Vagina (tissue), 2 donors: Measurements from ENCODE around the gene MYO3B.

Source experiments
- POLR2AphosphoS5 ChIP-seq, 2 donors: sonication (generic); formaldehyde crosslinking; IDR thresholded peaks; one replicate each; pipeline ENCODE4 v1.9.0; 2017; ENCODE audit warnings: antibody characterized with exemption in 2 of 2, mild to moderate bottlenecking in 2 of 2, low read depth in 1 of 2; ENCODE audit not compliant: insufficient read depth in 1 of 2
- TF ChIP-seq, protein P1 (sequence below), 3 experiments: fragments of 450-650 bp in 2 of 3; fragments of 200-600 bp in 1 of 3; sonication (generic) in 1 of 3; IDR thresholded peaks; one replicate each; pipeline ENCODE4 v1.5.1; 2017 to 2019; ENCODE audit warnings: antibody characterized with exemption in 3 of 3, mild to moderate bottlenecking in 2 of 3, moderate library complexity in 2 of 3

DNA sequence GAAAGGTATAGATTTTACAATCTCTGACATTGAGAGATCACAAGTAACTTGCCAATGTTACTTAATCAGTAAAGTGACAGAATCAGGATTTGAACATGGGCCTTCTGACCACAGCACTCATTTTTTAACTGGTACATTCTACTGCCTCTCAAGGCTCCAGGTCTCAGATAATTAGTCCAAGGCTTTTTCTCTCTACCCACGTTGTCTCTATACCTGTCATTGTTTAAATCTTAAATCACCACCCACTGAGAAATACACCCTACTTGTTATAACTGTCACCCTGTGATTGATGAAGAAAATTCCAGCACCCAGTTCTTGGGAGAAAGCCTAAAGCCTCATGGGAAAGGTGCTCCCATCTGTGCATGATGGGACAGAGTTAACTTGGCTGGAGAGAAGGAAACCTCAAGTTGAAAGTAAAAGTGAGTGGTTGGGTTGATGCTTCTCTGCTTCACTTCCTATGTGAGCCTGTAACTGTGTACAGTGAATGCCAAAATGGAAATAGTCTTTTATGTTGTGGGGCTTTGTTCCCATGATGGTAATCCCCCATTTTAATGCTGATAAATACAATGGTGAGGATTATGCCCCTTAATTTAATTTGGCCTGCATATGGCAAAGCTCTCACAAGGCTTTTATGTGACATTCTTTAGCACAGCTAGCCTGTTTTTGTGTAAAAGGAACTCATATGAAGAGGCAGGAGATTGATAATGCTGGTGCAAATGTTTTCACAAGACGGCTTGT lies 347.1 kb downstream of the MYO3B start:
- TF ChIP-seq, protein P1, sequence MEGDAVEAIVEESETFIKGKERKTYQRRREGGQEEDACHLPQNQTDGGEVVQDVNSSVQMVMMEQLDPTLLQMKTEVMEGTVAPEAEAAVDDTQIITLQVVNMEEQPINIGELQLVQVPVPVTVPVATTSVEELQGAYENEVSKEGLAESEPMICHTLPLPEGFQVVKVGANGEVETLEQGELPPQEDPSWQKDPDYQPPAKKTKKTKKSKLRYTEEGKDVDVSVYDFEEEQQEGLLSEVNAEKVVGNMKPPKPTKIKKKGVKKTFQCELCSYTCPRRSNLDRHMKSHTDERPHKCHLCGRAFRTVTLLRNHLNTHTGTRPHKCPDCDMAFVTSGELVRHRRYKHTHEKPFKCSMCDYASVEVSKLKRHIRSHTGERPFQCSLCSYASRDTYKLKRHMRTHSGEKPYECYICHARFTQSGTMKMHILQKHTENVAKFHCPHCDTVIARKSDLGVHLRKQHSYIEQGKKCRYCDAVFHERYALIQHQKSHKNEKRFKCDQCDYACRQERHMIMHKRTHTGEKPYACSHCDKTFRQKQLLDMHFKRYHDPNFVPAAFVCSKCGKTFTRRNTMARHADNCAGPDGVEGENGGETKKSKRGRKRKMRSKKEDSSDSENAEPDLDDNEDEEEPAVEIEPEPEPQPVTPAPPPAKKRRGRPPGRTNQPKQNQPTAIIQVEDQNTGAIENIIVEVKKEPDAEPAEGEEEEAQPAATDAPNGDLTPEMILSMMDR (IDR thresholded peaks at IDR 0.05) = no peak
- TF ChIP-seq POLR2AphosphoS5 (IDR thresholded peaks at IDR 0.05; ENCODE audit: insufficient read depth in 1 of 2, low read depth in 1 of 2) = no peak
